ENCODE data around the gene AKT3.
"Not testable (repeated sequence)": the region's sequence is repeated elsewhere in the genome, so short reads cannot be mapped to it uniquely, and the experiment has no call there.

AKT3 gene

GRCh38 chr1:243680860-243681259, 169.2 kb downstream of the AKT3 start:
- no peak for DNase-seq

- no peak for DNase-seq
These were observed 177.4 kb downstream of the AKT3 start for GRCh38 chr1:243672539-243673074.

GRCh38 chr1:243667591-243667990, 182.5 kb downstream of the AKT3 start:
- DNase-seq: no peak

- DNase-seq: no peak
These were observed 182.9 kb downstream of the AKT3 start for GRCh38 chr1:243667133-243667532.

- no peak for DNase-seq
These were observed 186.4 kb downstream of the AKT3 start for GRCh38 chr1:243663651-243664050.

- DNase-seq: not testable (repeated sequence)
These were observed 187.9 kb downstream of the AKT3 start for GRCh38 chr1:243662169-243662568.

GRCh38 chr1:243658594-243659105, 191.4 kb downstream of the AKT3 start:
- DNase-seq: no peak

- no peak for DNase-seq
These were observed 192.2 kb downstream of the AKT3 start for GRCh38 chr1:243657793-243658192.

- DNase-seq: not testable (repeated sequence)
These were observed 200.5 kb downstream of the AKT3 start for GRCh38 chr1:243649530-243649929.

GRCh38 chr1:243646841-243647240, 203.2 kb downstream of the AKT3 start:
- DNase-seq: no peak

- DNase-seq: no peak
These were observed 204.8 kb downstream of the AKT3 start for GRCh38 chr1:243645281-243645680.

GRCh38 chr1:243642936-243643335, 207.1 kb downstream of the AKT3 start:
- DNase-seq: no peak

- no peak for DNase-seq
These were observed 210.9 kb downstream of the AKT3 start for GRCh38 chr1:243639027-243639658.

- no peak for DNase-seq
These were observed 211.9 kb downstream of the AKT3 start for GRCh38 chr1:243638186-243638585.

GRCh38 chr1:243628476-243628907, 221.6 kb downstream of the AKT3 start:
- DNase-seq: no peak

- DNase-seq: no peak
These were observed 226.2 kb downstream of the AKT3 start for GRCh38 chr1:243623841-243624240.

- no peak for DNase-seq
These were observed 228.1 kb downstream of the AKT3 start for GRCh38 chr1:243621973-243622372.

GRCh38 chr1:243620096-243620495, 229.9 kb downstream of the AKT3 start:
- no peak for DNase-seq

GRCh38 chr1:243609698-243610097, 240.3 kb downstream of the AKT3 start:
- no peak for DNase-seq

- DNase-seq: no peak
These were observed 244.4 kb downstream of the AKT3 start for GRCh38 chr1:243605604-243606003.

GRCh38 chr1:243601720-243602119, 248.3 kb downstream of the AKT3 start:
- DNase-seq: no peak

- DNase-seq: peak; percentile 32 to 46
These were observed 251.6 kb downstream of the AKT3 start for GRCh38 chr1:243598433-243598832.

GRCh38 chr1:243597383-243597782, 252.7 kb downstream of the AKT3 start:
- no peak for DNase-seq

- peak; percentile 22 to 24 for DNase-seq
These were observed 253.5 kb downstream of the AKT3 start for GRCh38 chr1:243596431-243597062.

Measured in activated CD4-positive, alpha-beta T cell treated with anti-CD3 and anti-CD28 coated beads for 4 hours (primary cell).